OCI-LY7 (cell line): Measurements from ENCODE around the gene PIH1D1.

ENCODE experiments used
- EZH2phosphoT487 ChIP-seq: fragments of 200-600 bp; sonication (generic); IDR thresholded peaks from 2 replicates; pipeline ENCODE4 v1.6.1; 2018; ENCODE audit warnings: low read depth, borderline replicate concordance, mild to moderate bottlenecking, mixed run types, antibody characterized with exemption, low read length, moderate library complexity, mixed read lengths
- TF ChIP-seq, protein P1 (sequence below): fragments of 200-600 bp; sonication (generic); conservative IDR thresholded peaks from 2 replicates; pipeline ENCODE4 v1.5.1; 2014; ENCODE audit warnings: mild to moderate bottlenecking, antibody characterized with exemption, low read length, moderate library complexity, mixed read lengths

DNA sequence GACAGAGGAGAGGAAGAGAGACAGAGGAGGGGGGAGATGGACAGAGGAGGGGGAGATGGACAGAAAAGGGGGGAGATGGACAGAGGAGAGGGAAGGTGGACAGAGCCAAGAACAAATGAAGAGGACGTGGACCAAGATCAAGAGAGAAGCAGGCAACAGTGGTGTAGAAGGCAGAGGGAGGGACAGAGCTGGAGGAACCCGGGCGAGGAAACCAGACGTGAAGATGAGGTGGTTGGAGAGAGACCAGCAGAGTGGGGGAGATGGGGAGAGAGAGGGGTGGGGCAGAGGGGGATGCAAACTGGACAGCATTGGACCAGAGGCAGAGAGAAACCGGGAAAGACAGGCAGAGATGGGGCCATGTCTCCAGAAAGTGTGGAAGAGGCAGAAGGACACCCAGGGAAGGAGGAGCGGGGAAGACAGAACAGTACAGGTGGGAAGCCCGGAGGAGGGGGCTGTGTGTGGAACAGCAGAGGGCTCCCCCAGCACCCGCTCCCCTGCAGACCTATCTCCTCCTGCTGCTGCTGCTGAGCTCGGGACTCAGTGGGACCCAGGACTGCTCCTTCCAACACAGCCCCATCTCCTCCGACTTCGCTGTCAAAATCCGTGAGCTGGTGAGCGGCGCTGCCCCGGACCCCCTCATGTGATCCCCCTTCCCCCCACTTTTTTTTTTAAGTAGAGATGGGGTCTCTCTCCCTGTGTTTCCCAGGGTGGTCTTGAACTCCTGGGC is 23.7 kb upstream of the PIH1D1 start:
- TF ChIP-seq, protein P1, sequence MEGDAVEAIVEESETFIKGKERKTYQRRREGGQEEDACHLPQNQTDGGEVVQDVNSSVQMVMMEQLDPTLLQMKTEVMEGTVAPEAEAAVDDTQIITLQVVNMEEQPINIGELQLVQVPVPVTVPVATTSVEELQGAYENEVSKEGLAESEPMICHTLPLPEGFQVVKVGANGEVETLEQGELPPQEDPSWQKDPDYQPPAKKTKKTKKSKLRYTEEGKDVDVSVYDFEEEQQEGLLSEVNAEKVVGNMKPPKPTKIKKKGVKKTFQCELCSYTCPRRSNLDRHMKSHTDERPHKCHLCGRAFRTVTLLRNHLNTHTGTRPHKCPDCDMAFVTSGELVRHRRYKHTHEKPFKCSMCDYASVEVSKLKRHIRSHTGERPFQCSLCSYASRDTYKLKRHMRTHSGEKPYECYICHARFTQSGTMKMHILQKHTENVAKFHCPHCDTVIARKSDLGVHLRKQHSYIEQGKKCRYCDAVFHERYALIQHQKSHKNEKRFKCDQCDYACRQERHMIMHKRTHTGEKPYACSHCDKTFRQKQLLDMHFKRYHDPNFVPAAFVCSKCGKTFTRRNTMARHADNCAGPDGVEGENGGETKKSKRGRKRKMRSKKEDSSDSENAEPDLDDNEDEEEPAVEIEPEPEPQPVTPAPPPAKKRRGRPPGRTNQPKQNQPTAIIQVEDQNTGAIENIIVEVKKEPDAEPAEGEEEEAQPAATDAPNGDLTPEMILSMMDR, result no peak
- no peak for TF ChIP-seq EZH2phosphoT487
